HG02870 (cell line): ENCODE results near the gene PRKCD.

Source experiments
- ATAC-seq: cut with Tn5 transposase; IDR thresholded peaks from one replicate; pipeline ENCODE4 v1.9.1; 2021; ENCODE audit warnings: mild to moderate bottlenecking, moderate library complexity; ENCODE audit not compliant: unreplicated experiment

PRKCD gene

GRCh38 chr3:53188136-53188685, 27.2 kb downstream of the PRKCD start:
- ATAC-seq, result no peak

- no peak for ATAC-seq
Measured at GRCh38 chr3:53188720-53189119, 27.7 kb downstream of the PRKCD start.

- ATAC-seq, result no peak
Measured at GRCh38 chr3:53189276-53189675, 28.3 kb downstream of the PRKCD start.

- peak; percentile 76 for ATAC-seq
Measured at GRCh38 chr3:53190659-53191058, 29.6 kb downstream of the PRKCD start.

- no peak for ATAC-seq
Measured at GRCh38 chr3:53191836-53192480, 30.9 kb downstream of the PRKCD start.

GRCh38 chr3:53192608-53193007, 31.6 kb downstream of the PRKCD start:
- ATAC-seq, result peak; percentile 27

GRCh38 chr3:53193466-53194209, 32.6 kb downstream of the PRKCD start:
- ATAC-seq, result no peak

- ATAC-seq, result no peak
Measured at GRCh38 chr3:53194210-53195065, 33.4 kb downstream of the PRKCD start.

- ATAC-seq, result no peak
Measured at GRCh38 chr3:53195066-53195450, 34.0 kb downstream of the PRKCD start.

- peak; percentile 29 for ATAC-seq
Measured at GRCh38 chr3:53195602-53196574, 34.9 kb downstream of the PRKCD start.

GRCh38 chr3:53196575-53197407, 35.8 kb downstream of the PRKCD start:
- ATAC-seq, result peak; percentile 35

GRCh38 chr3:53198256-53198977, 37.4 kb downstream of the PRKCD start:
- ATAC-seq, result no peak

- ATAC-seq, result no peak
Measured at GRCh38 chr3:53198996-53199395, 38.0 kb downstream of the PRKCD start.

- ATAC-seq, result no peak
Measured at GRCh38 chr3:53199834-53200233, 38.8 kb downstream of the PRKCD start.

- no peak for ATAC-seq
Measured at GRCh38 chr3:53200501-53201498, 39.8 kb downstream of the PRKCD start.

GRCh38 chr3:53202331-53203015, 41.5 kb downstream of the PRKCD start:
- no peak for ATAC-seq
